ENCODE results near the gene PCGF1.
"Not testable (repeated sequence)": the region's sequence is repeated elsewhere in the genome, so short reads cannot be mapped to it uniquely, and the experiment has no call there.

DNA sequence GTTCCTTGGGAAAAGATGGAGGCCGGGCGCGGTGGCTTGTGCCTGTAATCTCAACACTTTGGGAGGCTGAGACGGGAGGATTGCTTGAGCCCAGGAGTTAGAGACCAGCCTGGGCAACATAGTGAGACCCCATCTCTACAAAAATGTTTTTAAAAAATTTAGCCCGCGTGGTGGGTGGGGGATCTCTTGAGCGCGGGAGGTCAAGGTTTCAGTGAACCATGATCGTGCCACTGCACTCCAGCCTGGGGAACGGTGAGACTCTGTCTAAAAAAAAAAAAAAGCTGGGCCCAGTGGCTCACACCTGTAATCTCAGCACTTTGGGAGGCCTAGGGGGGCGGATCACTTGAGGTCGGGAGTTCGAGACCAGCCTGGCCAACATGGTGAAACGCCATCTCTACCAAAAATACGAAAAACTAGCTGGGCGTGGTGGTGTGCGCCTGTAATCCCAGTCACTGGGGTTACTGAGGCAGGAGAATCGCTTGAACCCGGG, 23.8 kb downstream of the PCGF1 start:
- TF ChIP-seq BACH2 (CRISPR knock-in tag; IDR thresholded peaks at IDR 0.05; ENCODE audit: borderline replicate concordance); CSRNP3 (CRISPR knock-in tag; IDR thresholded peaks at IDR 0.05); PATZ1 (CRISPR knock-in tag; IDR thresholded peaks at IDR 0.05; ENCODE audit: borderline replicate concordance); CSDC2 (CRISPR knock-in tag; IDR thresholded peaks at IDR 0.05); GLIS3 (CRISPR knock-in tag; IDR thresholded peaks at IDR 0.05); CREB5 (CRISPR knock-in tag; IDR thresholded peaks at IDR 0.05; ENCODE audit: low read depth); RARB (CRISPR knock-in tag; IDR thresholded peaks at IDR 0.05); PPARA (CRISPR knock-in tag; IDR thresholded peaks at IDR 0.05; ENCODE audit: borderline replicate concordance); OSR1 (CRISPR knock-in tag; IDR thresholded peaks at IDR 0.05); ZC3H10 (CRISPR knock-in tag; IDR thresholded peaks at IDR 0.05); ZNF70 (CRISPR knock-in tag; IDR thresholded peaks at IDR 0.05); ZNF565 (CRISPR knock-in tag; conservative IDR thresholded peaks at IDR 0.05; ENCODE audit: low read depth); SNAI2 (CRISPR knock-in tag; IDR thresholded peaks at IDR 0.05): not testable (repeated sequence)
- TF ChIP-seq, protein P1, sequence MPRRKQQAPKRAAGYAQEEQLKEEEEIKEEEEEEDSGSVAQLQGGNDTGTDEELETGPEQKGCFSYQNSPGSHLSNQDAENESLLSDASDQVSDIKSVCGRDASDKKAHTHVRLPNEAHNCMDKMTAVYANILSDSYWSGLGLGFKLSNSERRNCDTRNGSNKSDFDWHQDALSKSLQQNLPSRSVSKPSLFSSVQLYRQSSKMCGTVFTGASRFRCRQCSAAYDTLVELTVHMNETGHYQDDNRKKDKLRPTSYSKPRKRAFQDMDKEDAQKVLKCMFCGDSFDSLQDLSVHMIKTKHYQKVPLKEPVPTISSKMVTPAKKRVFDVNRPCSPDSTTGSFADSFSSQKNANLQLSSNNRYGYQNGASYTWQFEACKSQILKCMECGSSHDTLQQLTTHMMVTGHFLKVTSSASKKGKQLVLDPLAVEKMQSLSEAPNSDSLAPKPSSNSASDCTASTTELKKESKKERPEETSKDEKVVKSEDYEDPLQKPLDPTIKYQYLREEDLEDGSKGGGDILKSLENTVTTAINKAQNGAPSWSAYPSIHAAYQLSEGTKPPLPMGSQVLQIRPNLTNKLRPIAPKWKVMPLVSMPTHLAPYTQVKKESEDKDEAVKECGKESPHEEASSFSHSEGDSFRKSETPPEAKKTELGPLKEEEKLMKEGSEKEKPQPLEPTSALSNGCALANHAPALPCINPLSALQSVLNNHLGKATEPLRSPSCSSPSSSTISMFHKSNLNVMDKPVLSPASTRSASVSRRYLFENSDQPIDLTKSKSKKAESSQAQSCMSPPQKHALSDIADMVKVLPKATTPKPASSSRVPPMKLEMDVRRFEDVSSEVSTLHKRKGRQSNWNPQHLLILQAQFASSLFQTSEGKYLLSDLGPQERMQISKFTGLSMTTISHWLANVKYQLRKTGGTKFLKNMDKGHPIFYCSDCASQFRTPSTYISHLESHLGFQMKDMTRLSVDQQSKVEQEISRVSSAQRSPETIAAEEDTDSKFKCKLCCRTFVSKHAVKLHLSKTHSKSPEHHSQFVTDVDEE (CRISPR knock-in tag; IDR thresholded peaks at IDR 0.05): not testable (repeated sequence)

All from SK-N-SH treated with all-trans-retinoic acid at 6 μM for 48 hours (cell line).